ENCODE results near the gene PHF2. TPM values are rescaled to one million over a fixed set of nuclear protein-coding genes. Genes with fewer than 3 reads are reported as not detected.

The PHF2 gene
- total and polyA plus RNA-seq, 7 donors: 10.9 to 31.9 (median 21.4) TPM

GRCh38 chr9:93594041-93594756 is 17.8 kb downstream of the PHF2 start:
- TF ChIP-seq POLR2A (IDR thresholded peaks at IDR 0.05) (no peak), EP300 (IDR thresholded peaks at IDR 0.05) (no peak), POLR2AphosphoS5 (IDR thresholded peaks at IDR 0.05) (no peak), CTCF (IDR thresholded peaks at IDR 0.05) (no peak)
- DNase-seq: no peak
- Histone ChIP-seq H3K36me3 (no peaks in the 10 kb centered on the region), H3K4me1 (peaks cover 0 to 69% (median 52%) of the 10 kb centered on the region in 4 donors), H3K27ac (no peak overlapping the region), H3K4me3 (no peak overlapping the region), H3K27me3 (no peaks in the 10 kb centered on the region), H3K9me3 (no peaks in the 10 kb centered on the region)
- 23 to 60% methylated on average over 9 of the region's 9 CpGs for WGBS, 2 donors
- intact Hi-C loops (cut with DNase I): no loop called here

GRCh38 chr9:93595461-93595860 is 19.1 kb downstream of the PHF2 start:
- DNase-seq: no peak
- Histone ChIP-seq H3K36me3 (no peaks in the 10 kb centered on the region), H3K4me1 (peaks cover 0 to 65% (median 50%) of the 10 kb centered on the region in 4 donors), H3K27ac (no peak overlapping the region), H3K27me3 (no peaks in the 10 kb centered on the region), H3K4me3 (no peak overlapping the region), H3K9me3 (no peaks in the 10 kb centered on the region)
- intact Hi-C loops (cut with DNase I): no loop called here
- 95 to 96% methylated on average over 5 of the region's 5 CpGs for WGBS, 2 donors
- TF ChIP-seq EP300 (IDR thresholded peaks at IDR 0.05): no peak
- no peak for TF ChIP-seq POLR2A (IDR thresholded peaks at IDR 0.05)

- H3K27me3 ChIP-seq: no peaks in the 10 kb centered on the region
- no peak overlapping the region for H3K4me3 ChIP-seq
- intact Hi-C loops (cut with DNase I): no loop called here
- no peaks in the 10 kb centered on the region for H3K9me3 ChIP-seq
- no peaks in the 10 kb centered on the region for H3K36me3 ChIP-seq
- peaks cover 0 to 62% (median 49%) of the 10 kb centered on the region in 4 donors for H3K4me1 ChIP-seq
- 81 to 91% methylated on average over 5 of the region's 5 CpGs for WGBS, 2 donors
- no peak overlapping the region for H3K27ac ChIP-seq
- TF ChIP-seq CTCF (IDR thresholded peaks at IDR 0.05) (no peak), EP300 (IDR thresholded peaks at IDR 0.05) (no peak), POLR2A (IDR thresholded peaks at IDR 0.05) (no peak), POLR2AphosphoS5 (IDR thresholded peaks at IDR 0.05) (no peak)
- DNase-seq: no peak
Measured at GRCh38 chr9:93595861-93596365, 19.5 kb downstream of the PHF2 start.

- intact Hi-C loops (cut with DNase I): no loop called here
- DNase-seq: no peak
- WGBS, 2 donors: 70 to 78% methylated on average over 4 of the region's 4 CpGs
- Histone ChIP-seq H3K9me3 (no peaks in the 10 kb centered on the region), H3K4me1 (peaks cover 0 to 57% (median 46%) of the 10 kb centered on the region in 4 donors), H3K4me3 (no peak overlapping the region), H3K27me3 (no peaks in the 10 kb centered on the region), H3K27ac (no peak overlapping the region), H3K36me3 (no peaks in the 10 kb centered on the region)
- TF ChIP-seq CTCF (IDR thresholded peaks at IDR 0.05) (no peak), EP300 (IDR thresholded peaks at IDR 0.05) (no peak), POLR2A (IDR thresholded peaks at IDR 0.05) (no peak), POLR2AphosphoS5 (IDR thresholded peaks at IDR 0.05) (no peak)
Measured at GRCh38 chr9:93596399-93596798, 20.0 kb downstream of the PHF2 start.

GRCh38 chr9:93597142-93597706 is 20.8 kb downstream of the PHF2 start:
- no peak for DNase-seq
- intact Hi-C loops (cut with DNase I): no loop called here
- no peak overlapping the region for H3K27ac ChIP-seq
- H3K9me3 ChIP-seq: no peaks in the 10 kb centered on the region
- TF ChIP-seq EP300 (IDR thresholded peaks at IDR 0.05) (no peak), CTCF (IDR thresholded peaks at IDR 0.05) (no peak)
- no peaks in the 10 kb centered on the region for H3K27me3 ChIP-seq
- H3K4me3 ChIP-seq: no peak overlapping the region
- 85 to 97% methylated on average over 6 of the region's 6 CpGs for WGBS, 2 donors
- peaks cover 0 to 52% (median 43%) of the 10 kb centered on the region in 4 donors for H3K4me1 ChIP-seq
- no peaks in the 10 kb centered on the region for H3K36me3 ChIP-seq

Measured in sigmoid colon (tissue), 7 donors.